Measurements from ENCODE around the gene VPS9D1.

GRCh38 chr16:89748921-89749320 lies 28.2 kb upstream of the VPS9D1 start:
- no peak for TF ChIP-seq CTCF (IDR thresholded peaks at IDR 0.05)
- no peak for TF ChIP-seq POLR2A (IDR thresholded peaks at IDR 0.05)

All from lower leg skin (tissue), 3 donors.